Measurements from ENCODE around the gene RCSD1. TPM values are rescaled to one million over a fixed set of nuclear protein-coding genes. Genes with fewer than 3 reads are reported as not detected.

The RCSD1 gene
- total RNA-seq, 1 donor from 2014 or later, result 2.3 TPM

GRCh38 chr1:167599957-167600581 lies 30.0 kb upstream of the RCSD1 start:
- H3K4me3 Mint-ChIP-seq, result no peak overlapping the region
- TF ChIP-seq, protein P1, sequence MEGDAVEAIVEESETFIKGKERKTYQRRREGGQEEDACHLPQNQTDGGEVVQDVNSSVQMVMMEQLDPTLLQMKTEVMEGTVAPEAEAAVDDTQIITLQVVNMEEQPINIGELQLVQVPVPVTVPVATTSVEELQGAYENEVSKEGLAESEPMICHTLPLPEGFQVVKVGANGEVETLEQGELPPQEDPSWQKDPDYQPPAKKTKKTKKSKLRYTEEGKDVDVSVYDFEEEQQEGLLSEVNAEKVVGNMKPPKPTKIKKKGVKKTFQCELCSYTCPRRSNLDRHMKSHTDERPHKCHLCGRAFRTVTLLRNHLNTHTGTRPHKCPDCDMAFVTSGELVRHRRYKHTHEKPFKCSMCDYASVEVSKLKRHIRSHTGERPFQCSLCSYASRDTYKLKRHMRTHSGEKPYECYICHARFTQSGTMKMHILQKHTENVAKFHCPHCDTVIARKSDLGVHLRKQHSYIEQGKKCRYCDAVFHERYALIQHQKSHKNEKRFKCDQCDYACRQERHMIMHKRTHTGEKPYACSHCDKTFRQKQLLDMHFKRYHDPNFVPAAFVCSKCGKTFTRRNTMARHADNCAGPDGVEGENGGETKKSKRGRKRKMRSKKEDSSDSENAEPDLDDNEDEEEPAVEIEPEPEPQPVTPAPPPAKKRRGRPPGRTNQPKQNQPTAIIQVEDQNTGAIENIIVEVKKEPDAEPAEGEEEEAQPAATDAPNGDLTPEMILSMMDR (conservative IDR thresholded peaks at IDR 0.05), result peak; percentile 52
- H3K27ac Mint-ChIP-seq (ENCODE audit: unreplicated experiment), result no peak overlapping the region
- no peaks in the 10 kb centered on the region for H3K27me3 Mint-ChIP-seq (ENCODE audit: low read depth)
- peaks cover 3% of the 10 kb centered on the region for H3K36me3 Mint-ChIP-seq (ENCODE audit: low read depth)
- DNase-seq (ENCODE audit: low read depth, low spot score), result no peak
- peaks cover 25% of the 10 kb centered on the region for H3K4me1 Mint-ChIP-seq
- H3K9me3 Mint-ChIP-seq, result no peaks in the 10 kb centered on the region

DNA sequence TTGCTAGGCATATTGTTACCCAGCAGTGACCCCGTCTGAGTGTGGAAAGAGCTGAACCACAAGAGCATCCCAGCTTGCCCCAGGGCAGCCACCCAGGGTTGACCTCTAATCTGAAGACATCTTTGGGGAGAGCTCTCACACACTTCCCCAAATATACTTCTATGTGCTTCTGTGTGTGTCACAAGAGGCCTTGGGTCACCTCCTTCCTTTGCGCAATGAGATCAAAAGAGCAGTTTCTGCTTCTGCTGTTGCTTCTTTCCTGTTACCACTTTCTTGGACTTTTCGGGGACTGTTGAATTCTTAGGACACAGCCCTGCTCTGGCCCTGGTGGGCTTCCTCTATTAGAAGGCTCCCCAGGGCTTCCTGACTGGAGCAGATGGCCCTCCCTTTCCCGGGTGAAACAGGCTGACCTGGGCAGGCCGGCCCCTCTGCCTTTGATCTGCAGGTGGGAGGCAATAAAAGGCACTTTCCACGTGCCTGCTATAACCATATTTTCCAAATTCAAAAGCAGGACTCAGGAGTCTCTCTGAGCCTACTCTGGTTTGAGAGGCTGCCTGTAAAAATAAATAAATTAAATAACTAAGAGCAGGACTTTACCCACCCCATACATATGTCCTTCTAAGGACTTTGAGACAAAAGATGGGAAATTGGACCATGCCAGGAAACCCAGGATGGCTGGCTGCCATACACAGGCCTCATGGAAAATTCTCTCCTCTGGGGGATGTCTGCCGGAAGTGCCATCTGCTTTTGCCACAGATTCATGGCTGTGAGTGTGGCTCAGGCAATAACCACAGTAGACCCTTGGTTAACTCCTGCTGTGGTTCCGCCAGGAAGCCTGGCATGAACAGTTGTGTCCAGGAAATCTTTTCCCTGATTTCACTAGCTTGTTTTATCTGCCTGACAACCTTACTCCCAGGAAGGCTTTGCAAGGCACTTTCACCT lies 28.3 kb upstream of the RCSD1 start:
- Mint-ChIP-seq H3K4me3 (no peak overlapping the region), H3K27ac (ENCODE audit: unreplicated experiment) (peak overlapping the region; percentile 78), H3K27me3 (ENCODE audit: low read depth) (no peaks in the 10 kb centered on the region), H3K4me1 (peaks cover 28% of the 10 kb centered on the region), H3K36me3 (ENCODE audit: low read depth) (peaks cover 4% of the 10 kb centered on the region), H3K9me3 (peaks cover 1% of the 10 kb centered on the region)
- DNase-seq (ENCODE audit: low read depth, low spot score), result no peak
- TF ChIP-seq, protein P1 (conservative IDR thresholded peaks at IDR 0.05), result no peak

DNA sequence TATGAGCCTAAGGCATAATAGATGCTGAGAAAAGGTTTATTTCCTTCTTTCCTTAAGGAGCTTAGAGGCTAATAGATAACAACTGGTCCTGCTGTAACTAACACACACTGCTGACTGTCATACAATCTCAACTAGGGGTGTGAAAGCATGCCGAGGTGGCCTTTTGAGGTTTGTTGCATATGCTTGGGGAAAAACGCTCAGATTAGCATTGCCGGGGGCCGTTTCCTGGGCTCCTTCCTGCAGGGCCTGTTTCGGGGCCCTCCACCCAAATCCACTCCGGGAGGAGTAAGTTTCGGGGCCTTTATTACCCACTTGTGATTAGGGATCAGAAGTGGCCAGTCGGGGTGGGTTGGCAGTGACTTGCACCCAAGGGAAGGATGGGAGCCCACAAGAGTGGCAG lies 27.2 kb upstream of the RCSD1 start:
- TF ChIP-seq, protein P1 (conservative IDR thresholded peaks at IDR 0.05), result no peak
- H3K4me1 Mint-ChIP-seq, result peaks cover 28% of the 10 kb centered on the region

GRCh38 chr1:167605576-167605975 lies 24.5 kb upstream of the RCSD1 start:
- no peak for DNase-seq (ENCODE audit: low read depth, low spot score)
- no peaks in the 10 kb centered on the region for H3K27me3 Mint-ChIP-seq (ENCODE audit: low read depth)
- TF ChIP-seq, protein P1 (conservative IDR thresholded peaks at IDR 0.05), result no peak
- peaks cover 8% of the 10 kb centered on the region for H3K9me3 Mint-ChIP-seq
- peaks cover 7% of the 10 kb centered on the region for H3K36me3 Mint-ChIP-seq (ENCODE audit: low read depth)
- peaks cover 19% of the 10 kb centered on the region for H3K4me1 Mint-ChIP-seq
- H3K27ac Mint-ChIP-seq (ENCODE audit: unreplicated experiment), result no peak overlapping the region
- no peak overlapping the region for H3K4me3 Mint-ChIP-seq

More for the DNA sequence above, 27.2 kb upstream of the RCSD1 start:
- H3K27ac Mint-ChIP-seq (ENCODE audit: unreplicated experiment), result no peak overlapping the region
- H3K9me3 Mint-ChIP-seq, result peaks cover 8% of the 10 kb centered on the region
- no peak overlapping the region for H3K4me3 Mint-ChIP-seq
- no peaks in the 10 kb centered on the region for H3K27me3 Mint-ChIP-seq (ENCODE audit: low read depth)
- DNase-seq (ENCODE audit: low read depth, low spot score), result no peak
- peaks cover 10% of the 10 kb centered on the region for H3K36me3 Mint-ChIP-seq (ENCODE audit: low read depth)

DNA sequence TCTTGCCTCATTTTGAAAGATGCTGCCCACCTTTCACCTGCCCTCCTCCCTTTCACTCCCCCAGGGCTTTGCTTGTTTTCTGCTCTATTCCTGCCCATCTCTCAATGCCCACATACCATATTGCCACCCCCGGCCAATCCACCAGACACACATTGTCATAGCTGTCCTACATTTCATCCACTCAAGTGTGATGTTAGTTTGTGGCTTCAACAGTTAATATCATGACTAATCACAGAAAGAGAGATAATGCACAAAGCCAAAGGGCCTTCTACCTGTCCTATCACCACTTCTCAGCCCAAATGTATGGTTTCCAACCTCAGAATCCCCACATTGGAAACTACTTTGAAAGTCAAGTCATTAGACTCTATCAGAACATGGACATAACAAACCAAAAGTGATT lies 18.0 kb upstream of the RCSD1 start:
- no peak for DNase-seq (ENCODE audit: low read depth, low spot score)
- H3K4me3 Mint-ChIP-seq, result no peak overlapping the region
- peaks cover 5% of the 10 kb centered on the region for H3K4me1 Mint-ChIP-seq
- no peak overlapping the region for H3K27ac Mint-ChIP-seq (ENCODE audit: unreplicated experiment)
- H3K36me3 Mint-ChIP-seq (ENCODE audit: low read depth), result peaks cover 4% of the 10 kb centered on the region
- no peaks in the 10 kb centered on the region for H3K27me3 Mint-ChIP-seq (ENCODE audit: low read depth)
- peaks cover 9% of the 10 kb centered on the region for H3K9me3 Mint-ChIP-seq
- TF ChIP-seq, protein P1 (conservative IDR thresholded peaks at IDR 0.05), result no peak

Data from neural crest cell (in vitro differentiated cells).